ENCODE results near the gene LGR6. TPM values are rescaled to one million over a fixed set of nuclear protein-coding genes. Genes with fewer than 3 reads are reported as not detected.

LGR6 gene
- total and polyA plus RNA-seq, 2 of the 4 experiments (the other 2 are of a cell fraction), result not detected

- no peak for TF ChIP-seq MXI1 (IDR thresholded peaks at IDR 0.05; ENCODE audit: borderline replicate concordance, low read depth, low read length)
Observed at GRCh38 chr1:202182040-202182877, 11.3 kb upstream of the LGR6 start (continued).

- in situ Hi-C loops (cut with MboI; ENCODE audit: low sequenced_read_pairs) (loop anchor here (5.0 kb wide), 1 partner anchor 527 kb away; the partner anchor contains the start of gene SYT2), dilution Hi-C loops (cut with HindIII; ENCODE audit: low sequenced_read_pairs, unreplicated experiment) (no loop called here), intact Hi-C loops (cut with micrococcal nuclease) (loop anchor here (1.0 kb wide), 1 partner anchor 534 kb away; no protein-coding TSS in a partner anchor)
- no peak overlapping the region for H3K56ac ChIP-seq (ENCODE audit: extremely low read depth, insufficient read depth, low read length)
- no peak overlapping the region for H2BK20ac ChIP-seq (ENCODE audit: low read depth, low read length)
- no peak overlapping the region for H2BK5ac ChIP-seq (ENCODE audit: low read depth, low read length, poor library complexity, severe bottlenecking)
- ChIA-PET CTCF (interaction anchor here (0.6 kb wide), 1 partner anchor 389 kb away, joined by 3 read pairs; no protein-coding TSS in a partner anchor), POLR2A (ENCODE audit: unreplicated experiment) (no interaction called here)
- no peak overlapping the region for H4K8ac ChIP-seq (ENCODE audit: low read depth in 2 of 2, low read length in 2 of 2)
- no peak overlapping the region for H2BK120ac ChIP-seq (ENCODE audit: low read depth, low read length)
- H2AK9ac ChIP-seq (replicated peaks; ENCODE audit: low read depth, low read length, poor library complexity), result peak overlapping the region; percentile 9
- no peak for TF ChIP-seq POLR2A (IDR thresholded peaks at IDR 0.05; ENCODE audit: low read depth, low read length)
- TF ChIP-seq MXI1 (IDR thresholded peaks at IDR 0.05; ENCODE audit: borderline replicate concordance, low read depth, low read length), result 0 out of 2 replicates have a peak, but pooled peaks have one; percentile 32
- peak; percentile 72 for TF ChIP-seq RAD21 (IDR thresholded peaks at IDR 0.05; ENCODE audit: low read length)
- TF ChIP-seq, protein P1, sequence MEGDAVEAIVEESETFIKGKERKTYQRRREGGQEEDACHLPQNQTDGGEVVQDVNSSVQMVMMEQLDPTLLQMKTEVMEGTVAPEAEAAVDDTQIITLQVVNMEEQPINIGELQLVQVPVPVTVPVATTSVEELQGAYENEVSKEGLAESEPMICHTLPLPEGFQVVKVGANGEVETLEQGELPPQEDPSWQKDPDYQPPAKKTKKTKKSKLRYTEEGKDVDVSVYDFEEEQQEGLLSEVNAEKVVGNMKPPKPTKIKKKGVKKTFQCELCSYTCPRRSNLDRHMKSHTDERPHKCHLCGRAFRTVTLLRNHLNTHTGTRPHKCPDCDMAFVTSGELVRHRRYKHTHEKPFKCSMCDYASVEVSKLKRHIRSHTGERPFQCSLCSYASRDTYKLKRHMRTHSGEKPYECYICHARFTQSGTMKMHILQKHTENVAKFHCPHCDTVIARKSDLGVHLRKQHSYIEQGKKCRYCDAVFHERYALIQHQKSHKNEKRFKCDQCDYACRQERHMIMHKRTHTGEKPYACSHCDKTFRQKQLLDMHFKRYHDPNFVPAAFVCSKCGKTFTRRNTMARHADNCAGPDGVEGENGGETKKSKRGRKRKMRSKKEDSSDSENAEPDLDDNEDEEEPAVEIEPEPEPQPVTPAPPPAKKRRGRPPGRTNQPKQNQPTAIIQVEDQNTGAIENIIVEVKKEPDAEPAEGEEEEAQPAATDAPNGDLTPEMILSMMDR (conservative IDR thresholded peaks at IDR 0.05; ENCODE audit: low read depth, low read length), result peak; percentile 90
- TF ChIP-seq RCOR1 (IDR thresholded peaks at IDR 0.05; ENCODE audit: insufficient replicate concordance, low read length), result no peak
- TF ChIP-seq SMC3 (IDR thresholded peaks at IDR 0.05; ENCODE audit: low read depth, low read length), result peak; percentile 60
- TF ChIP-seq MAZ (IDR thresholded peaks at IDR 0.05; ENCODE audit: borderline replicate concordance, low read depth, low read length), result peak; percentile 59; the same call in 1 of the 2 replicates
- ATAC-seq (ENCODE audit: low read depth) (peak; percentile 88), DNase-seq (peak; percentile 83)
- H3K4me2 ChIP-seq (ENCODE audit: low read depth, low read length), result no peak overlapping the region
- H3K4me3 ChIP-seq (ENCODE audit: insufficient read depth, low read depth, low read length), result no peak overlapping the region
- H3K9me1 ChIP-seq (ENCODE audit: insufficient read depth, low read length), result no peaks in the 10 kb centered on the region
- H3K14ac ChIP-seq (replicated peaks; ENCODE audit: low read depth, low read length), result no peak overlapping the region
- H3K9me3 ChIP-seq (ENCODE audit: control insufficient read depth, insufficient read depth, low read length), result no peaks in the 10 kb centered on the region
- H3K27me3 ChIP-seq (ENCODE audit: control insufficient read depth, insufficient read depth, low read length), result peaks cover 64% of the 10 kb centered on the region
- H3K23ac ChIP-seq (ENCODE audit: low read depth, low read length), result no peak overlapping the region
- no peak overlapping the region for H2BK15ac ChIP-seq (ENCODE audit: low read depth, low read length)
- 20% methylated on average over 12 of the region's 19 CpGs; no CpG with 5 or more reads in 1 of the 2 experiments for WGBS, 2 experiments (ENCODE audit: extremely low coverage in 2 of 2, insufficient read length in 1 of 2)
- H4K5ac ChIP-seq (ENCODE audit: low read depth, low read length), result no peak overlapping the region
- H3K18ac ChIP-seq (ENCODE audit: low read depth, low read length), result no peak overlapping the region
- no peak overlapping the region for H4K91ac ChIP-seq (ENCODE audit: insufficient read depth, low read depth, low read length)
- no peak overlapping the region for H2AK5ac ChIP-seq (ENCODE audit: low read depth, low read length)
- H3K27ac ChIP-seq (ENCODE audit: insufficient read depth, low read length), result no peak overlapping the region
- no peaks in the 10 kb centered on the region for H3K36me3 ChIP-seq (ENCODE audit: control insufficient read depth, insufficient read depth, low read length)
- no peaks in the 10 kb centered on the region for H3K4me1 ChIP-seq (ENCODE audit: control insufficient read depth, insufficient read depth, low read length)
- H2AFZ ChIP-seq (replicated peaks; ENCODE audit: low read length, poor library complexity), result peak overlapping the region; percentile 67
- no peaks in the 10 kb centered on the region for H3K79me1 ChIP-seq (ENCODE audit: low read depth in 1 of 2, low read length in 2 of 2)
- H3K4ac ChIP-seq (ENCODE audit: low read depth, low read length), result no peak overlapping the region
- H3K9ac ChIP-seq (ENCODE audit: low read depth, low read length), result no peak overlapping the region
- peaks cover 4% of the 10 kb centered on the region; the same call in 1 of the 2 replicates for H4K20me1 ChIP-seq (ENCODE audit: insufficient read depth, low read length)
- no TSS peak for BruUV-seq (replicated peaks)
Observed at GRCh38 chr1:202184750-202185460, 8.7 kb upstream of the LGR6 start.
